ENCODE results near the gene PITHD1. TPM values are rescaled to one million over a fixed set of nuclear protein-coding genes. Genes with fewer than 3 reads are reported as not detected.
"Not testable (repeated sequence)": the region's sequence is repeated elsewhere in the genome, so short reads cannot be mapped to it uniquely, and the experiment has no call there.

Gene PITHD1
- total RNA-seq, 1 donor: 31.1 TPM

- Histone ChIP-seq H3K27me3 (ENCODE audit: insufficient read depth, low read length) (no peaks in the 10 kb centered on the region), H3K27ac (ENCODE audit: low read depth, low read length) (no peak overlapping the region), H2AFZ (ENCODE audit: low read length) (no peak overlapping the region), H3K4me1 (ENCODE audit: insufficient read depth, low read length) (peaks cover 18% of the 10 kb centered on the region), H3K79me2 (ENCODE audit: insufficient read depth, low read length) (peaks cover 46% of the 10 kb centered on the region), H3K4me2 (ENCODE audit: insufficient read depth, low read length) (no peak overlapping the region), H3K36me3 (ENCODE audit: insufficient read depth, low read length) (peaks cover 2% of the 10 kb centered on the region), H3K4me3 (ENCODE audit: insufficient read depth, low read length) (no peak overlapping the region), H3K9me3 (ENCODE audit: low read depth, low read length) (no peaks in the 10 kb centered on the region), H4K20me1 (ENCODE audit: insufficient read depth, low read length) (peaks cover 10% of the 10 kb centered on the region)
- DNase-seq (ENCODE audit: insufficient read length, low spot score, missing footprints): no peak
- no peak for TF ChIP-seq CTCF (IDR thresholded peaks at IDR 0.05; ENCODE audit: extremely low read depth, low read depth, low read length)
Observed at GRCh38 chr1:23776217-23776616, 2.0 kb upstream of the PITHD1 start.

- H3K27ac ChIP-seq (ENCODE audit: low read depth, low read length): peak overlapping the region; percentile 97
- H3K36me3 ChIP-seq (ENCODE audit: insufficient read depth, low read length): peaks cover 19% of the 10 kb centered on the region
- peak overlapping the region; percentile 84 for H3K4me3 ChIP-seq (ENCODE audit: insufficient read depth, low read length)
- TF ChIP-seq CTCF (IDR thresholded peaks at IDR 0.05; ENCODE audit: extremely low read depth, low read depth, low read length): no peak
- H3K27me3 ChIP-seq (ENCODE audit: insufficient read depth, low read length): no peaks in the 10 kb centered on the region
- H3K4me2 ChIP-seq (ENCODE audit: insufficient read depth, low read length): peak overlapping the region; percentile 91
- peaks cover 7% of the 10 kb centered on the region for H4K20me1 ChIP-seq (ENCODE audit: insufficient read depth, low read length)
- H3K79me2 ChIP-seq (ENCODE audit: insufficient read depth, low read length): peaks cover 64% of the 10 kb centered on the region
- no peaks in the 10 kb centered on the region for H3K9me3 ChIP-seq (ENCODE audit: low read depth, low read length)
- H3K4me1 ChIP-seq (ENCODE audit: insufficient read depth, low read length): peaks cover 18% of the 10 kb centered on the region
- DNase-seq (ENCODE audit: insufficient read length, low spot score, missing footprints): peak; percentile 92
- no peak overlapping the region for H2AFZ ChIP-seq (ENCODE audit: low read length)
Observed at GRCh38 chr1:23779826-23780371, 1.7 kb downstream of the PITHD1 start.

- H3K9me3 ChIP-seq (ENCODE audit: low read depth, low read length); H3K27ac ChIP-seq (ENCODE audit: low read depth, low read length); H2AFZ ChIP-seq (ENCODE audit: low read length); DNase-seq (ENCODE audit: insufficient read length, low spot score, missing footprints); H3K4me3 ChIP-seq (ENCODE audit: insufficient read depth, low read length); H4K20me1 ChIP-seq (ENCODE audit: insufficient read depth, low read length); H3K27me3 ChIP-seq (ENCODE audit: insufficient read depth, low read length); H3K4me2 ChIP-seq (ENCODE audit: insufficient read depth, low read length): not testable (repeated sequence)
- peaks cover 66% of the 10 kb centered on the region for H3K79me2 ChIP-seq (ENCODE audit: insufficient read depth, low read length)
- H3K36me3 ChIP-seq (ENCODE audit: insufficient read depth, low read length): peaks cover 48% of the 10 kb centered on the region
- peaks cover 18% of the 10 kb centered on the region for H3K4me1 ChIP-seq (ENCODE audit: insufficient read depth, low read length)
Observed at GRCh38 chr1:23783141-23783540, 4.9 kb downstream of the PITHD1 start.

GRCh38 chr1:23784846-23785245 lies 6.6 kb downstream of the PITHD1 start:
- Histone ChIP-seq H3K27ac (ENCODE audit: low read depth, low read length) (no peak overlapping the region), H3K4me1 (ENCODE audit: insufficient read depth, low read length) (peaks cover 11% of the 10 kb centered on the region), H3K79me2 (ENCODE audit: insufficient read depth, low read length) (peaks cover 51% of the 10 kb centered on the region), H4K20me1 (ENCODE audit: insufficient read depth, low read length) (peaks cover under 1% of the 10 kb centered on the region), H3K27me3 (ENCODE audit: insufficient read depth, low read length) (no peaks in the 10 kb centered on the region), H2AFZ (ENCODE audit: low read length) (no peak overlapping the region), H3K9me3 (ENCODE audit: low read depth, low read length) (no peaks in the 10 kb centered on the region), H3K4me2 (ENCODE audit: insufficient read depth, low read length) (no peak overlapping the region), H3K4me3 (ENCODE audit: insufficient read depth, low read length) (no peak overlapping the region), H3K36me3 (ENCODE audit: insufficient read depth, low read length) (peaks cover 56% of the 10 kb centered on the region)
- TF ChIP-seq CTCF (IDR thresholded peaks at IDR 0.05; ENCODE audit: extremely low read depth, low read depth, low read length): no peak
- no peak for DNase-seq (ENCODE audit: insufficient read length, low spot score, missing footprints)
